Smooth muscle cell (in vitro differentiated cells): ENCODE measurements around the gene LIN28B. TPM values are rescaled to one million over a fixed set of nuclear protein-coding genes. Genes with fewer than 3 reads are reported as not detected.

Experiments used
- DNase-seq: peaks from one replicate; lab custom pipeline; 2025; ENCODE audit not compliant: unreplicated experiment; lab: John Stamatoyannopoulos, UW
- H2AFZ ChIP-seq: fragments of 200-600 bp; sonication (generic); 2 replicates; pipeline ENCODE4 v1.6.0; 2016; ENCODE audit warnings: antibody characterized with exemption, low read depth, mild to moderate bottlenecking
- H3F3A ChIP-seq: fragments of 200-600 bp; sonication (generic); 2 replicates; pipeline ENCODE4 v1.6.0; 2017; ENCODE audit warnings: antibody characterized with exemption, low read depth
- H3K27ac ChIP-seq: fragments of 200-600 bp; sonication (generic); 2 replicates; pipeline ENCODE4 v1.5.1; 2016; ENCODE audit warnings: low read depth, mild to moderate bottlenecking
- H3K27me3 ChIP-seq: fragments of 200-600 bp; sonication (generic); 2 replicates; pipeline ENCODE4 v1.6.1; 2016; ENCODE audit warnings: low read depth, mild to moderate bottlenecking
- H3K36me3 ChIP-seq: fragments of 200-600 bp; sonication (generic); 2 replicates; pipeline ENCODE4 v1.5.1; 2016; ENCODE audit warnings: low read depth
- H3K4me1 ChIP-seq: fragments of 200-600 bp; sonication (generic); 2 replicates; pipeline ENCODE4 v1.5.1; 2016; ENCODE audit warnings: low read depth
- H3K4me2 ChIP-seq: fragments of 200-600 bp; sonication (generic); 2 replicates; pipeline ENCODE4 v1.6.0; 2016; ENCODE audit warnings: mild to moderate bottlenecking
- H3K4me3 ChIP-seq: fragments of 200-600 bp; sonication (generic); 2 replicates; pipeline ENCODE4 v1.5.1; 2016; ENCODE audit warnings: mild to moderate bottlenecking
- H3K79me2 ChIP-seq: fragments of 200-600 bp; sonication (generic); 2 replicates; pipeline ENCODE4 v1.6.0; 2016; ENCODE audit warnings: low read depth, mild to moderate bottlenecking
- H3K9ac ChIP-seq: fragments of 200-600 bp; sonication (generic); 2 replicates; pipeline ENCODE4 v1.6.0; 2016; ENCODE audit warnings: low read depth
- H3K9me3 ChIP-seq: fragments of 200-600 bp; sonication (generic); replicated peaks from 2 replicates; pipeline ENCODE4 v1.5.1; 2016; ENCODE audit warnings: low read depth
- H4K20me1 ChIP-seq: fragments of 200-600 bp; sonication (generic); 2 replicates; pipeline ENCODE4 v1.6.0; 2016; ENCODE audit warnings: low read depth
- CTCF ChIP-seq: fragments of 200-600 bp; sonication (generic); IDR thresholded peaks from 2 replicates; pipeline ENCODE4 v1.5.1; 2017; ENCODE audit warnings: borderline replicate concordance, mild to moderate bottlenecking, antibody characterized with exemption; ENCODE audit not compliant: insufficient read depth, poor library complexity, severe bottlenecking
- WGBS: methylation state at CpG from one replicate; pipeline ENCODE4 v1.1.7; 2016; ENCODE audit warnings: low lambda C conversion rate; 5-methylcytosine and 5-hydroxymethylcytosine counted together
- polyA plus RNA-seq: library from polyadenylated mRNA; unstranded; fragments of >200 nt; fragmentation: Nextera tagmentation; extraction: Ambion mirVana; gene quantifications from 2 replicates; pipeline ENCODE4 v1.2.1, GENCODE V29; 2016
- total RNA-seq: library from RNA; depleted of rRNA; stranded (reverse); fragments of >200 nt; gene quantifications from 2 replicates; pipeline ENCODE4 v1.2.3, GENCODE V29; 2014

Gene LIN28B
- total and polyA plus RNA-seq, 2 experiments from 2014 or later = 1.4 to 11.6 TPM

GRCh38 chr6:105108631-105109262 lies 151.8 kb downstream of the LIN28B start:
- H3F3A ChIP-seq = no peaks in the 10 kb centered on the region
- H3K4me1 ChIP-seq = no peaks in the 10 kb centered on the region
- H3K27me3 ChIP-seq = no peaks in the 10 kb centered on the region
- no peak overlapping the region for H2AFZ ChIP-seq
- no peaks in the 10 kb centered on the region for H3K9me3 ChIP-seq
- no peaks in the 10 kb centered on the region for H4K20me1 ChIP-seq
- DNase-seq = no peak
- no peak overlapping the region for H3K4me2 ChIP-seq
- H3K36me3 ChIP-seq = no peaks in the 10 kb centered on the region
- H3K27ac ChIP-seq = no peak overlapping the region
- TF ChIP-seq CTCF = no peak
- WGBS = 85% methylated on average over 7 of the region's 7 CpGs
- no peak overlapping the region for H3K9ac ChIP-seq
- no peaks in the 10 kb centered on the region for H3K79me2 ChIP-seq
- no peak overlapping the region for H3K4me3 ChIP-seq

- no peak for DNase-seq
- no peak for TF ChIP-seq CTCF
- no peak overlapping the region for H3K9ac ChIP-seq
- no peaks in the 10 kb centered on the region for H3K9me3 ChIP-seq
- no peak overlapping the region for H2AFZ ChIP-seq
- no peaks in the 10 kb centered on the region for H3F3A ChIP-seq
- H3K79me2 ChIP-seq = no peaks in the 10 kb centered on the region
- no peak overlapping the region for H3K27ac ChIP-seq
- H3K4me3 ChIP-seq = no peak overlapping the region
- no peaks in the 10 kb centered on the region for H3K27me3 ChIP-seq
- H3K4me2 ChIP-seq = no peak overlapping the region
- H4K20me1 ChIP-seq = no peaks in the 10 kb centered on the region
- H3K36me3 ChIP-seq = no peaks in the 10 kb centered on the region
- 83% methylated on average over 8 of the region's 8 CpGs for WGBS
- H3K4me1 ChIP-seq = no peaks in the 10 kb centered on the region
Measured at GRCh38 chr6:105109955-105110895, 153.3 kb downstream of the LIN28B start.

GRCh38 chr6:105111105-105111504 lies 154.2 kb downstream of the LIN28B start:
- H3K4me2 ChIP-seq = no peak overlapping the region
- no peaks in the 10 kb centered on the region for H3K36me3 ChIP-seq
- H3K79me2 ChIP-seq = no peaks in the 10 kb centered on the region
- no peaks in the 10 kb centered on the region for H3K9me3 ChIP-seq
- WGBS = 96% methylated on average over 3 of the region's 3 CpGs
- H3F3A ChIP-seq = no peaks in the 10 kb centered on the region
- H2AFZ ChIP-seq = no peak overlapping the region
- H4K20me1 ChIP-seq = no peaks in the 10 kb centered on the region
- no peak for DNase-seq
- no peak overlapping the region for H3K4me3 ChIP-seq
- no peak overlapping the region for H3K9ac ChIP-seq
- H3K27ac ChIP-seq = no peak overlapping the region
- no peaks in the 10 kb centered on the region for H3K27me3 ChIP-seq
- no peaks in the 10 kb centered on the region for H3K4me1 ChIP-seq
- no peak for TF ChIP-seq CTCF
